Retinal pigment epithelial cell (primary cell): ENCODE results near the gene PLD1.
A peak's percentile ranks its signal among the peaks of the same experiment; 100 is the strongest.

Source experiments
- DNase-seq: peaks from one replicate; pipeline ENCODE4 v3.0.0-alpha.2; 2010; ENCODE audit warnings: low read depth
- H3K4me3 ChIP-seq: 2 replicates; pipeline ENCODE4 v1.5.1; 2011; ENCODE audit warnings: mild to moderate bottlenecking, low read length, control low read depth, moderate library complexity
- CTCF ChIP-seq: conservative IDR thresholded peaks from 2 replicates; pipeline ENCODE4 v1.5.1; 2011; ENCODE audit warnings: low read depth, low read length, control low read depth, inconsistent platforms

PLD1 gene

GRCh38 chr3:171797265-171797679, 13.0 kb downstream of the PLD1 start:
- H3K4me3 ChIP-seq, result no peak overlapping the region
- TF ChIP-seq CTCF, result no peak

GRCh38 chr3:171796625-171797264, 13.5 kb downstream of the PLD1 start:
- H3K4me3 ChIP-seq, result no peak overlapping the region
- TF ChIP-seq CTCF, result no peak
- no peak for DNase-seq

More at GRCh38 chr3:171797265-171797679, 13.0 kb downstream of the PLD1 start:
- DNase-seq, result no peak

GRCh38 chr3:171792531-171792930, 17.8 kb downstream of the PLD1 start:
- TF ChIP-seq CTCF, result no peak
- no peak overlapping the region for H3K4me3 ChIP-seq

GRCh38 chr3:171791692-171792076, 18.6 kb downstream of the PLD1 start:
- TF ChIP-seq CTCF, result no peak
- peak; percentile 58 for DNase-seq
- no peak overlapping the region for H3K4me3 ChIP-seq

More at GRCh38 chr3:171792531-171792930, 17.8 kb downstream of the PLD1 start:
- no peak for DNase-seq

- peak; percentile 86 for DNase-seq
- no peak overlapping the region for H3K4me3 ChIP-seq
- TF ChIP-seq CTCF, result no peak
Observed at GRCh38 chr3:171790898-171791691, 19.2 kb downstream of the PLD1 start.

- TF ChIP-seq CTCF, result no peak
- H3K4me3 ChIP-seq, result no peak overlapping the region
- DNase-seq, result no peak
Observed at GRCh38 chr3:171790574-171790897, 19.7 kb downstream of the PLD1 start.

GRCh38 chr3:171789759-171790505, 20.4 kb downstream of the PLD1 start:
- TF ChIP-seq CTCF, result no peak
- DNase-seq, result no peak
- no peak overlapping the region for H3K4me3 ChIP-seq
